HFF-Myc (cell line): Measurements from ENCODE around the gene TJAP1.

Experiments used
- DNase-seq: peaks from one replicate; pipeline ENCODE4 v3.0.0-alpha.2; 2011; ENCODE audit warnings: low read depth; ENCODE audit errors: extremely low read depth
- H3K4me3 ChIP-seq: replicated peaks from 2 replicates; pipeline ENCODE4 v1.5.1; 2011; ENCODE audit warnings: low read depth, mild to moderate bottlenecking, control low read depth, low read length
- CTCF ChIP-seq: IDR thresholded peaks from 2 replicates; pipeline ENCODE4 v1.5.1; 2012; ENCODE audit warnings: mild to moderate bottlenecking, low read depth, low read length, control low read depth; ENCODE audit errors: missing control alignments

TJAP1 gene

GRCh38 chr6:43541774-43542471 lies 64.6 kb downstream of the TJAP1 start:
- TF ChIP-seq CTCF: no peak
- no peak for DNase-seq
- no peak overlapping the region for H3K4me3 ChIP-seq

- H3K4me3 ChIP-seq: no peak overlapping the region
- no peak for DNase-seq
- TF ChIP-seq CTCF: no peak
These were observed 67.1 kb downstream of the TJAP1 start for GRCh38 chr6:43544461-43544860.

- TF ChIP-seq CTCF: no peak
- no peak for DNase-seq
- no peak overlapping the region for H3K4me3 ChIP-seq
These were observed 69.9 kb downstream of the TJAP1 start for GRCh38 chr6:43547222-43547621.
